Measurements from ENCODE around the gene SF3B1. TPM values are rescaled to one million over a fixed set of nuclear protein-coding genes. Genes with fewer than 3 reads are reported as not detected.
"Not testable (repeated sequence)": the region's sequence is repeated elsewhere in the genome, so short reads cannot be mapped to it uniquely, and the experiment has no call there.

SF3B1 gene
- total RNA-seq, 2 donors from 2014 or later = 308 to 356 TPM

- Histone ChIP-seq H3K9me3 (ENCODE audit: control insufficient read depth, low read length) (no peaks in the 10 kb centered on the region), H3K36me3 (ENCODE audit: control insufficient read depth, insufficient read depth, low read length) (peaks cover 4% of the 10 kb centered on the region), H3K27ac (ENCODE audit: low read depth, low read length) (peak within 1 kb of the TSS; percentile 88), H3K27me3 (ENCODE audit: control insufficient read depth, insufficient read depth, low read length, poor library complexity, severe bottlenecking) (no peaks in the 10 kb centered on the region), H3K4me3 (ENCODE audit: low read length) (peak within 1 kb of the TSS; percentile 99), H3K4me1 (ENCODE audit: control insufficient read depth, insufficient read depth, low read length) (no peaks in the 10 kb centered on the region), H3K9ac (ENCODE audit: extremely low read depth, low read length, poor library complexity, severe bottlenecking) (peak within 1 kb of the TSS; percentile 96)
- Mint-ChIP-seq H3K36me3 (ENCODE audit: low read depth) (peaks cover 4% of the 10 kb centered on the region), H3K4me3 (peak within 1 kb of the TSS; percentile 96), H3K27me3 (ENCODE audit: insufficient read depth) (no peaks in the 10 kb centered on the region), H3K27ac (peak within 1 kb of the TSS; percentile 99), H3K4me1 (peaks cover 5% of the 10 kb centered on the region), H3K9me3 (no peaks in the 10 kb centered on the region)
- WGBS, 2 experiments (ENCODE audit: insufficient coverage in 1 of 2, insufficient read length in 1 of 2) = 0% methylated on average over 33 to 70 of the region's 70 CpGs
- DNase-seq = peak; percentile 99
- peak; percentile 38 for TF ChIP-seq CTCF (conservative IDR thresholded peaks at IDR 0.05)
Measured at GRCh38 chr2:197453123-197453913, 18.5 kb upstream of the SF3B1 start, which contains the start of gene COQ10B. TSS of gene COQ10B (plus strand) at chr2:197453552. CDS start at chr2:197453561, 9 bp downstream.

- H3K27ac ChIP-seq (ENCODE audit: low read depth, low read length) = peak overlapping the region; percentile 28
- H3K9ac ChIP-seq (ENCODE audit: extremely low read depth, low read length, poor library complexity, severe bottlenecking) = peak overlapping the region; percentile 6
- peak overlapping the region; percentile 99 for H3K4me3 ChIP-seq (ENCODE audit: low read length)
- peaks cover 4% of the 10 kb centered on the region for H3K36me3 ChIP-seq (ENCODE audit: control insufficient read depth, insufficient read depth, low read length)
- H3K27me3 ChIP-seq (ENCODE audit: control insufficient read depth, insufficient read depth, low read length, poor library complexity, severe bottlenecking) = no peaks in the 10 kb centered on the region
- Mint-ChIP-seq H3K27ac (peak overlapping the region; percentile 94), H3K36me3 (ENCODE audit: low read depth) (peaks cover 4% of the 10 kb centered on the region), H3K9me3 (no peaks in the 10 kb centered on the region), H3K4me3 (peak overlapping the region; percentile 96), H3K27me3 (ENCODE audit: insufficient read depth) (no peaks in the 10 kb centered on the region), H3K4me1 (peaks cover 5% of the 10 kb centered on the region)
- 14 to 28% methylated on average over 8 to 11 of the region's 11 CpGs for WGBS, 2 experiments (ENCODE audit: insufficient coverage in 1 of 2, insufficient read length in 1 of 2)
- no peaks in the 10 kb centered on the region for H3K9me3 ChIP-seq (ENCODE audit: control insufficient read depth, low read length)
- no peaks in the 10 kb centered on the region for H3K4me1 ChIP-seq (ENCODE audit: control insufficient read depth, insufficient read depth, low read length)
- no peak for DNase-seq
- TF ChIP-seq CTCF (conservative IDR thresholded peaks at IDR 0.05) = no peak
Measured at GRCh38 chr2:197452754-197453122, 17.9 kb upstream of the SF3B1 start.

- not testable (repeated sequence) for H3K27me3 Mint-ChIP-seq (ENCODE audit: insufficient read depth); H3K27ac ChIP-seq (ENCODE audit: low read depth, low read length)
Measured at GRCh38 chr2:197450935-197451358, 16.1 kb upstream of the SF3B1 start.

More at GRCh38 chr2:197450935-197451358, 16.1 kb upstream of the SF3B1 start:
- DNase-seq; H3K36me3 ChIP-seq (ENCODE audit: control insufficient read depth, insufficient read depth, low read length); H3K4me1 ChIP-seq (ENCODE audit: control insufficient read depth, insufficient read depth, low read length); H3K9me3 Mint-ChIP-seq; H3K27ac Mint-ChIP-seq; H3K4me3 Mint-ChIP-seq; H3K4me1 Mint-ChIP-seq; H3K4me3 ChIP-seq (ENCODE audit: low read length); H3K36me3 Mint-ChIP-seq (ENCODE audit: low read depth); H3K27me3 ChIP-seq (ENCODE audit: control insufficient read depth, insufficient read depth, low read length, poor library complexity, severe bottlenecking); H3K9ac ChIP-seq (ENCODE audit: extremely low read depth, low read length, poor library complexity, severe bottlenecking); H3K9me3 ChIP-seq (ENCODE audit: control insufficient read depth, low read length): not testable (repeated sequence)
- 89 to 93% methylated on average over 5 to 6 of the region's 6 CpGs for WGBS, 2 experiments (ENCODE audit: insufficient coverage in 1 of 2, insufficient read length in 1 of 2)
